WTC11 (cell line): ENCODE results near the gene NRROS. TPM values are rescaled to one million over a fixed set of nuclear protein-coding genes. Genes with fewer than 3 reads are reported as not detected.

ENCODE experiments used
- ATAC-seq: fragments of 200-7000 bp; cut with Tn5 transposase; 2 replicates; pipeline ENCODE4 v1.10.0; 2021; ENCODE audit warnings: mild to moderate bottlenecking, moderate library complexity
- CTCF ChIA-PET: fragments of 300-600 bp; sonication (Branson Sonifier 250); formaldehyde crosslinking; loops from one replicate; lab custom pipeline; 2021; ENCODE audit warnings: antibody characterized with exemption; lab: Charles Lee
- POLR2A ChIA-PET: fragments of 350-600 bp; sonication (Branson Sonifier 250); formaldehyde crosslinking; loops from one replicate; lab custom pipeline; 2021; ENCODE audit warnings: antibody characterized with exemption; lab: Charles Lee
- DNase-seq: peaks from one replicate; pipeline ENCODE4 v3.0.0; 2021; ENCODE audit warnings: low spot score
- H3K27ac Mint-ChIP-seq: 2 replicates; pipeline ENCODE4 v1.8.0; 2021; ENCODE audit warnings: mixed read lengths
- H3K27me3 Mint-ChIP-seq: 2 replicates; pipeline ENCODE4 v1.8.0; 2021; ENCODE audit warnings: low read depth, mild to moderate bottlenecking, moderate library complexity, mixed read lengths
- H3K36me3 Mint-ChIP-seq: 2 replicates; pipeline ENCODE4 v1.8.0; 2021; ENCODE audit warnings: mixed read lengths
- H3K4me1 Mint-ChIP-seq: 2 replicates; pipeline ENCODE4 v1.8.0; 2022; ENCODE audit warnings: mixed read lengths
- H3K4me3 Mint-ChIP-seq: 2 replicates; pipeline ENCODE4 v1.8.0; 2021; ENCODE audit warnings: mild to moderate bottlenecking, moderate library complexity, mixed read lengths
- H3K9me3 Mint-ChIP-seq: 2 replicates; pipeline ENCODE4 v1.8.0; 2021; ENCODE audit warnings: mixed read lengths
- ATF1 ChIP-seq: sonication (generic); formaldehyde crosslinking; IDR thresholded peaks from 2 replicates; pipeline ENCODE4 v1.8.1; 2023; ENCODE audit warnings: mild to moderate bottlenecking, moderate library complexity, missing genetic modification reagents
- ATF6 ChIP-seq: sonication (generic); formaldehyde crosslinking; IDR thresholded peaks from 2 replicates; pipeline ENCODE4 v1.8.1; 2023; ENCODE audit warnings: mild to moderate bottlenecking, missing genetic modification reagents
- EMX1 ChIP-seq: fragments of 250-450 bp; sonication (Bioruptor Pico); IDR thresholded peaks from 2 replicates; pipeline ENCODE4 v1.8.0; 2021; ENCODE audit warnings: mild to moderate bottlenecking
- FOXK1 ChIP-seq: sonication (generic); formaldehyde crosslinking; IDR thresholded peaks from 2 replicates; pipeline ENCODE4 v1.8.0; 2022; ENCODE audit warnings: mild to moderate bottlenecking, moderate library complexity, missing genetic modification reagents
- GRHL2 ChIP-seq: fragments of 250-450 bp; sonication (Bioruptor Pico); IDR thresholded peaks from 2 replicates; pipeline ENCODE4 v1.8.0; 2022; ENCODE audit warnings: mild to moderate bottlenecking, moderate library complexity; ENCODE audit not compliant: insufficient replicate concordance, severe bottlenecking
- GTF2I ChIP-seq: fragments of 250-450 bp; sonication (Bioruptor Pico); conservative IDR thresholded peaks from 2 replicates; pipeline ENCODE4 v1.4.0; 2021; ENCODE audit warnings: mild to moderate bottlenecking
- HMGXB4 ChIP-seq: sonication (generic); formaldehyde crosslinking; IDR thresholded peaks from 2 replicates; pipeline ENCODE4 v1.8.1; 2023; ENCODE audit warnings: mild to moderate bottlenecking, moderate library complexity, missing genetic modification reagents
- JAZF1 ChIP-seq: fragments of 250-450 bp; sonication (Bioruptor Pico); IDR thresholded peaks from 2 replicates; pipeline ENCODE4 v1.9.0; 2021; ENCODE audit warnings: moderate library complexity, mild to moderate bottlenecking, inconsistent platforms
- MYBL2 ChIP-seq: sonication (generic); formaldehyde crosslinking; IDR thresholded peaks from 2 replicates; pipeline ENCODE4 v1.8.1; 2023; ENCODE audit warnings: mild to moderate bottlenecking, moderate library complexity, missing genetic modification reagents
- NFE2L1 ChIP-seq: sonication (generic); formaldehyde crosslinking; IDR thresholded peaks from 2 replicates; pipeline ENCODE4 v1.8.1; 2023; ENCODE audit warnings: missing genetic modification reagents
- PRRX2 ChIP-seq: fragments of 250-450 bp; sonication (Bioruptor Pico); IDR thresholded peaks from 2 replicates; pipeline ENCODE4 v1.8.0; 2021; ENCODE audit warnings: mild to moderate bottlenecking
- SMAD3 ChIP-seq: sonication (generic); formaldehyde crosslinking; IDR thresholded peaks from 2 replicates; pipeline ENCODE4 v1.8.0; 2022; ENCODE audit warnings: missing genetic modification reagents, mild to moderate bottlenecking, borderline replicate concordance
- SMAD4 ChIP-seq: sonication (generic); formaldehyde crosslinking; IDR thresholded peaks from 2 replicates; pipeline ENCODE4 v1.8.0; 2022; ENCODE audit warnings: mild to moderate bottlenecking, missing genetic modification reagents
- ZNF219 ChIP-seq: sonication (generic); formaldehyde crosslinking; IDR thresholded peaks from 2 replicates; pipeline ENCODE4 v1.8.0; 2023; ENCODE audit warnings: missing genetic modification reagents, mild to moderate bottlenecking, borderline replicate concordance
- ZNF232 ChIP-seq: sonication (generic); formaldehyde crosslinking; IDR thresholded peaks from 2 replicates; pipeline ENCODE4 v1.8.0; 2022; ENCODE audit warnings: mild to moderate bottlenecking, missing genetic modification reagents
- ZNF263 ChIP-seq: sonication (generic); formaldehyde crosslinking; IDR thresholded peaks from 2 replicates; pipeline ENCODE4 v1.8.1; 2022; ENCODE audit warnings: low read depth, mild to moderate bottlenecking, moderate library complexity, missing genetic modification reagents
- ZNF317 ChIP-seq: sonication (generic); formaldehyde crosslinking; IDR thresholded peaks from 2 replicates; pipeline ENCODE4 v1.8.1; 2023; ENCODE audit warnings: low read depth, mild to moderate bottlenecking, moderate library complexity, missing genetic modification reagents, borderline replicate concordance
- total RNA-seq: library from RNA; stranded (reverse); gene quantifications from 3 replicates; pipeline ENCODE4 v1.2.3, GENCODE V29; 2021
- TF ChIP-seq, protein P1 (sequence below): sonication (generic); formaldehyde crosslinking; IDR thresholded peaks from 2 replicates; pipeline ENCODE4 v1.8.0; 2023; ENCODE audit warnings: mild to moderate bottlenecking, missing genetic modification reagents
- TF ChIP-seq, protein P2 (sequence below): sonication (generic); formaldehyde crosslinking; IDR thresholded peaks from 2 replicates; pipeline ENCODE4 v1.8.1; 2022; ENCODE audit warnings: low read depth, mild to moderate bottlenecking, moderate library complexity, missing genetic modification reagents, borderline replicate concordance
- TF ChIP-seq, protein P3 (sequence below): sonication (generic); formaldehyde crosslinking; IDR thresholded peaks from 2 replicates; pipeline ENCODE4 v1.8.1; 2022; ENCODE audit warnings: low read depth, missing genetic modification reagents, borderline replicate concordance
- TF ChIP-seq, protein P4 (sequence below): fragments of 250-450 bp; sonication (Bioruptor Pico); IDR thresholded peaks from 2 replicates; pipeline ENCODE4 v1.9.0; 2021; ENCODE audit warnings: mild to moderate bottlenecking
- TF ChIP-seq, protein P5 (sequence below): sonication (generic); formaldehyde crosslinking; IDR thresholded peaks from 2 replicates; pipeline ENCODE4 v1.8.0; 2022; ENCODE audit warnings: mild to moderate bottlenecking, missing genetic modification reagents

NRROS gene
- total RNA-seq, 1 experiment from 2014 or later, result 3.1 TPM

DNA sequence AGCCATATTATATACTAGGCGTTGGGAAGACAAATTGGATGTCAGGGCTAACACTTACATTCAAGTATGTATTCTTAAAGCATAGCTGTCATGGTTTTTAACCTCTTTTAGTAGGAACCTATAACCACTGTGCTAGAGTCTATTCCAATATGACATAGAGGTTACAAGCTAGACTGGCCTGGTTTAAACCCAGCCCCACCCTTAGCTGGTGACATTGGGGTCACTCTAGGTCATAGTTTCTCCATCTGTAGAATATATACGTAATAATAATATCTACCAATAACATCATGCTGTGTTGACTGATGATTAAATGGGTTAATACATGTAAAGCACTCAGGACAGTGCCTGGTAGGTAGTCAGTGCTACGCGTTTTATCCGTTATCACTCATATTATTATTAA is 16.7 kb downstream of the NRROS start:
- H3K27me3 Mint-ChIP-seq, result no peaks in the 10 kb centered on the region
- no peak for ATAC-seq
- H3K36me3 Mint-ChIP-seq, result no peaks in the 10 kb centered on the region
- ChIA-PET POLR2A (no interaction called here), CTCF (no interaction called here)
- DNase-seq, result no peak
- no peak overlapping the region for H3K27ac Mint-ChIP-seq
- H3K9me3 Mint-ChIP-seq, result no peaks in the 10 kb centered on the region
- H3K4me3 Mint-ChIP-seq, result no peak overlapping the region
- no peak for TF ChIP-seq ATF1
- TF ChIP-seq NFE2L1 (CRISPR knock-in tag), result no peak
- TF ChIP-seq, protein P1, sequence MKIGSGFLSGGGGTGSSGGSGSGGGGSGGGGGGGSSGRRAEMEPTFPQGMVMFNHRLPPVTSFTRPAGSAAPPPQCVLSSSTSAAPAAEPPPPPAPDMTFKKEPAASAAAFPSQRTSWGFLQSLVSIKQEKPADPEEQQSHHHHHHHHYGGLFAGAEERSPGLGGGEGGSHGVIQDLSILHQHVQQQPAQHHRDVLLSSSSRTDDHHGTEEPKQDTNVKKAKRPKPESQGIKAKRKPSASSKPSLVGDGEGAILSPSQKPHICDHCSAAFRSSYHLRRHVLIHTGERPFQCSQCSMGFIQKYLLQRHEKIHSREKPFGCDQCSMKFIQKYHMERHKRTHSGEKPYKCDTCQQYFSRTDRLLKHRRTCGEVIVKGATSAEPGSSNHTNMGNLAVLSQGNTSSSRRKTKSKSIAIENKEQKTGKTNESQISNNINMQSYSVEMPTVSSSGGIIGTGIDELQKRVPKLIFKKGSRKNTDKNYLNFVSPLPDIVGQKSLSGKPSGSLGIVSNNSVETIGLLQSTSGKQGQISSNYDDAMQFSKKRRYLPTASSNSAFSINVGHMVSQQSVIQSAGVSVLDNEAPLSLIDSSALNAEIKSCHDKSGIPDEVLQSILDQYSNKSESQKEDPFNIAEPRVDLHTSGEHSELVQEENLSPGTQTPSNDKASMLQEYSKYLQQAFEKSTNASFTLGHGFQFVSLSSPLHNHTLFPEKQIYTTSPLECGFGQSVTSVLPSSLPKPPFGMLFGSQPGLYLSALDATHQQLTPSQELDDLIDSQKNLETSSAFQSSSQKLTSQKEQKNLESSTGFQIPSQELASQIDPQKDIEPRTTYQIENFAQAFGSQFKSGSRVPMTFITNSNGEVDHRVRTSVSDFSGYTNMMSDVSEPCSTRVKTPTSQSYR, result no peak
- no peak for TF ChIP-seq FOXK1 (CRISPR knock-in tag)
- no peak for TF ChIP-seq ZNF219 (CRISPR knock-in tag)
- TF ChIP-seq, protein P2, sequence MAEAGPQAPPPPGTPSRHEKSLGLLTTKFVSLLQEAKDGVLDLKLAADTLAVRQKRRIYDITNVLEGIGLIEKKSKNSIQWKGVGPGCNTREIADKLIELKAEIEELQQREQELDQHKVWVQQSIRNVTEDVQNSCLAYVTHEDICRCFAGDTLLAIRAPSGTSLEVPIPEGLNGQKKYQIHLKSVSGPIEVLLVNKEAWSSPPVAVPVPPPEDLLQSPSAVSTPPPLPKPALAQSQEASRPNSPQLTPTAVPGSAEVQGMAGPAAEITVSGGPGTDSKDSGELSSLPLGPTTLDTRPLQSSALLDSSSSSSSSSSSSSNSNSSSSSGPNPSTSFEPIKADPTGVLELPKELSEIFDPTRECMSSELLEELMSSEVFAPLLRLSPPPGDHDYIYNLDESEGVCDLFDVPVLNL, result no peak
- TF ChIP-seq HMGXB4 (CRISPR knock-in tag), result no peak
- TF ChIP-seq GRHL2, result no peak
- TF ChIP-seq, protein P3, sequence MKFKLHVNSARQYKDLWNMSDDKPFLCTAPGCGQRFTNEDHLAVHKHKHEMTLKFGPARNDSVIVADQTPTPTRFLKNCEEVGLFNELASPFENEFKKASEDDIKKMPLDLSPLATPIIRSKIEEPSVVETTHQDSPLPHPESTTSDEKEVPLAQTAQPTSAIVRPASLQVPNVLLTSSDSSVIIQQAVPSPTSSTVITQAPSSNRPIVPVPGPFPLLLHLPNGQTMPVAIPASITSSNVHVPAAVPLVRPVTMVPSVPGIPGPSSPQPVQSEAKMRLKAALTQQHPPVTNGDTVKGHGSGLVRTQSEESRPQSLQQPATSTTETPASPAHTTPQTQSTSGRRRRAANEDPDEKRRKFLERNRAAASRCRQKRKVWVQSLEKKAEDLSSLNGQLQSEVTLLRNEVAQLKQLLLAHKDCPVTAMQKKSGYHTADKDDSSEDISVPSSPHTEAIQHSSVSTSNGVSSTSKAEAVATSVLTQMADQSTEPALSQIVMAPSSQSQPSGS (CRISPR knock-in tag), result no peak
- no peak for TF ChIP-seq PRRX2 (CRISPR knock-in tag)
- no peak for TF ChIP-seq SMAD3
- no peak for TF ChIP-seq ZNF232 (CRISPR knock-in tag)
- no peak for TF ChIP-seq JAZF1 (CRISPR knock-in tag)
- TF ChIP-seq, protein P4, sequence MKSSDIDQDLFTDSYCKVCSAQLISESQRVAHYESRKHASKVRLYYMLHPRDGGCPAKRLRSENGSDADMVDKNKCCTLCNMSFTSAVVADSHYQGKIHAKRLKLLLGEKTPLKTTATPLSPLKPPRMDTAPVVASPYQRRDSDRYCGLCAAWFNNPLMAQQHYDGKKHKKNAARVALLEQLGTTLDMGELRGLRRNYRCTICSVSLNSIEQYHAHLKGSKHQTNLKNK (CRISPR knock-in tag), result no peak
- H3K4me1 Mint-ChIP-seq, result peaks cover 18% of the 10 kb centered on the region

DNA sequence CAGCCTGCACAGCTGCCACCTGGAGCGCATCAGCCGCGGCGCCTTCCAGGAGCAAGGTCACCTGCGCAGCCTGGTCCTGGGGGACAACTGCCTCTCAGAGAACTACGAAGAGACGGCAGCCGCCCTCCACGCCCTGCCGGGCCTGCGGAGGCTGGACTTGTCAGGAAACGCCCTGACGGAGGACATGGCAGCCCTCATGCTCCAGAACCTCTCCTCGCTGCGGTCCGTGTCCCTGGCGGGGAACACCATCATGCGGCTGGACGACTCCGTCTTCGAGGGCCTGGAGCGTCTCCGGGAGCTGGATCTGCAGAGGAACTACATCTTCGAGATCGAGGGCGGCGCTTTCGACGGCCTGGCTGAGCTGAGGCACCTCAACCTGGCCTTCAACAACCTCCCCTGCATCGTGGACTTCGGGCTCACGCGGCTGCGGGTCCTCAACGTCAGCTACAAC is 20.4 kb downstream of the NRROS start:
- CTCF ChIA-PET, result interaction anchor here (1.0 kb wide), 1 partner anchor 50 kb away, joined by 3 read pairs; no protein-coding TSS in a partner anchor
- Mint-ChIP-seq H3K4me3 (no peak overlapping the region), H3K4me1 (peaks cover 5% of the 10 kb centered on the region; the same call in 1 of the 2 replicates), H3K36me3 (no peaks in the 10 kb centered on the region), H3K27ac (no peak overlapping the region), H3K27me3 (no peaks in the 10 kb centered on the region), H3K9me3 (no peaks in the 10 kb centered on the region)
- no peak for DNase-seq
- ATAC-seq, result no peak
- POLR2A ChIA-PET, result no interaction called here
- no peak for TF ChIP-seq ATF6
- no peak for TF ChIP-seq EMX1 (CRISPR knock-in tag)
- TF ChIP-seq ZNF219 (CRISPR knock-in tag), result no peak
- no peak for TF ChIP-seq GTF2I (CRISPR knock-in tag)
- TF ChIP-seq, protein P5, sequence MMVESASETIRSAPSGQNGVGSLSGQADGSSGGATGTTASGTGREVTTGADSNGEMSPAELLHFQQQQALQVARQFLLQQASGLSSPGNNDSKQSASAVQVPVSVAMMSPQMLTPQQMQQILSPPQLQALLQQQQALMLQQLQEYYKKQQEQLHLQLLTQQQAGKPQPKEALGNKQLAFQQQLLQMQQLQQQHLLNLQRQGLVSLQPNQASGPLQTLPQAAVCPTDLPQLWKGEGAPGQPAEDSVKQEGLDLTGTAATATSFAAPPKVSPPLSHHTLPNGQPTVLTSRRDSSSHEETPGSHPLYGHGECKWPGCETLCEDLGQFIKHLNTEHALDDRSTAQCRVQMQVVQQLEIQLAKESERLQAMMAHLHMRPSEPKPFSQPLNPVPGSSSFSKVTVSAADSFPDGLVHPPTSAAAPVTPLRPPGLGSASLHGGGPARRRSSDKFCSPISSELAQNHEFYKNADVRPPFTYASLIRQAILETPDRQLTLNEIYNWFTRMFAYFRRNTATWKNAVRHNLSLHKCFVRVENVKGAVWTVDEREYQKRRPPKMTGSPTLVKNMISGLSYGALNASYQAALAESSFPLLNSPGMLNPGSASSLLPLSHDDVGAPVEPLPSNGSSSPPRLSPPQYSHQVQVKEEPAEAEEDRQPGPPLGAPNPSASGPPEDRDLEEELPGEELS (CRISPR knock-in tag), result no peak
- TF ChIP-seq ZNF263, result no peak
- TF ChIP-seq SMAD4 (CRISPR knock-in tag), result no peak
- TF ChIP-seq MYBL2 (CRISPR knock-in tag), result no peak
- no peak for TF ChIP-seq ZNF317 (CRISPR knock-in tag)
